ENCODE data around the gene FNDC3B. TPM values are rescaled to one million over a fixed set of nuclear protein-coding genes. Genes with fewer than 3 reads are reported as not detected.

The FNDC3B gene
- total RNA-seq, 1 donor, result 139 TPM

DNA sequence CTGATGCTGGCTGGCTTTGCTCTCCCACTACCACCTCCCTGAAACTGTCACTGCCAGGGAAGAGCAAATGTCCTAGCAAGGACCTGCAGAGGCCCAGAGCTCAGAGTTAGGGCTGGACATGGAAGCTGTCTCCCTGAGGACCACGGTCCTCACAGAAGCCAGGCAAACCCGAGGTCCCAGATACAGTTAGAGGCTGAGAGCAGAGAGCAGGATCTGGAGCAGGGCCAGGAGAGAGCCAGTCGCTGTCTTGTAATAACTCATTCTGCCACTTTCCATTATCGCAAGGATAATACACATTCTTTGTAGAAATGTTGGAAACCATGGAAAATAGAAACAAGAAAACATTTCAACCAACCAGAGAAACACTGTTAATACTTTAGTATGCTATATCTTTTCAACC is 398.8 kb downstream of the FNDC3B start:
- DNase-seq (ENCODE audit: low read depth), result no peak
- TF ChIP-seq, protein P1, sequence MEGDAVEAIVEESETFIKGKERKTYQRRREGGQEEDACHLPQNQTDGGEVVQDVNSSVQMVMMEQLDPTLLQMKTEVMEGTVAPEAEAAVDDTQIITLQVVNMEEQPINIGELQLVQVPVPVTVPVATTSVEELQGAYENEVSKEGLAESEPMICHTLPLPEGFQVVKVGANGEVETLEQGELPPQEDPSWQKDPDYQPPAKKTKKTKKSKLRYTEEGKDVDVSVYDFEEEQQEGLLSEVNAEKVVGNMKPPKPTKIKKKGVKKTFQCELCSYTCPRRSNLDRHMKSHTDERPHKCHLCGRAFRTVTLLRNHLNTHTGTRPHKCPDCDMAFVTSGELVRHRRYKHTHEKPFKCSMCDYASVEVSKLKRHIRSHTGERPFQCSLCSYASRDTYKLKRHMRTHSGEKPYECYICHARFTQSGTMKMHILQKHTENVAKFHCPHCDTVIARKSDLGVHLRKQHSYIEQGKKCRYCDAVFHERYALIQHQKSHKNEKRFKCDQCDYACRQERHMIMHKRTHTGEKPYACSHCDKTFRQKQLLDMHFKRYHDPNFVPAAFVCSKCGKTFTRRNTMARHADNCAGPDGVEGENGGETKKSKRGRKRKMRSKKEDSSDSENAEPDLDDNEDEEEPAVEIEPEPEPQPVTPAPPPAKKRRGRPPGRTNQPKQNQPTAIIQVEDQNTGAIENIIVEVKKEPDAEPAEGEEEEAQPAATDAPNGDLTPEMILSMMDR (IDR thresholded peaks at IDR 0.05; ENCODE audit: insufficient read depth, low read length), result no peak
- no peak overlapping the region for H3K4me3 ChIP-seq (ENCODE audit: low read depth, low read length)

DNA sequence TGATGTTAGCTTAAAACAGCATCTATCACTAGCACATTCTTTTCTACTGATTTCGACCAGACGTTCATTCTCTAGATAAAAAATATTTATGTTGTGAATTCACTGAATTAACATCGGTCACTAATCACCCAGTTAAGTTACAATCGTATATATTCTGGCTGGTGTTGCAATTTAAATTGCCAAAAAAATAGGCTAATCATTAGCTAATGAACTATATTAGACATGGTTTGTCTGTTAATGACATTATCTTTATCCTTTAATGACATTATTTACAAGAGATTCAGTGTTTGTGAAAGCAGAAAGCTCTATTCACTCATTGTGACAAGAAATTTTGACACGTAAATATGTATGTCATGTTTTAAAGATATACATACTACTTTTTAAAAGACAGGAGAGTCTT is 402.2 kb downstream of the FNDC3B start:
- H3K4me3 ChIP-seq (ENCODE audit: low read depth, low read length), result no peak overlapping the region
- TF ChIP-seq, protein P1 (IDR thresholded peaks at IDR 0.05; ENCODE audit: insufficient read depth, low read length), result no peak

GRCh38 chr3:172442606-172443005 is 403.2 kb downstream of the FNDC3B start:
- TF ChIP-seq, protein P1 (IDR thresholded peaks at IDR 0.05; ENCODE audit: insufficient read depth, low read length), result no peak
- no peak overlapping the region for H3K4me3 ChIP-seq (ENCODE audit: low read depth, low read length)
- DNase-seq (ENCODE audit: low read depth), result no peak

More for the DNA sequence above, 402.2 kb downstream of the FNDC3B start:
- no peak for DNase-seq (ENCODE audit: low read depth)

- TF ChIP-seq, protein P1 (IDR thresholded peaks at IDR 0.05; ENCODE audit: insufficient read depth, low read length), result no peak
- no peak overlapping the region for H3K4me3 ChIP-seq (ENCODE audit: low read depth, low read length)
- no peak for DNase-seq (ENCODE audit: low read depth)
Measured at GRCh38 chr3:172444821-172445220, 405.4 kb downstream of the FNDC3B start.

GRCh38 chr3:172446198-172446597 is 406.8 kb downstream of the FNDC3B start:
- no peak for DNase-seq (ENCODE audit: low read depth)
- no peak overlapping the region for H3K4me3 ChIP-seq (ENCODE audit: low read depth, low read length)
- TF ChIP-seq, protein P1 (IDR thresholded peaks at IDR 0.05; ENCODE audit: insufficient read depth, low read length), result no peak

- no peak for DNase-seq (ENCODE audit: low read depth)
- H3K4me3 ChIP-seq (ENCODE audit: low read depth, low read length), result no peak within 1 kb of the TSS
- TF ChIP-seq, protein P1 (IDR thresholded peaks at IDR 0.05; ENCODE audit: insufficient read depth, low read length), result no peak
Measured at GRCh38 chr3:172447611-172448579, 408.5 kb downstream of the FNDC3B start, which contains the start of gene GHSR. GHSR (minus strand) TSS chr3:172448456; CDS start chr3:172448413, 43 bp downstream.

Measured in fibroblast of the aortic adventitia (primary cell).